Astrocyte (in vitro differentiated cells and primary cell): Measurements from ENCODE around the gene PCDHGA8.
"Not testable (repeated sequence)": the region's sequence is repeated elsewhere in the genome, so short reads cannot be mapped to it uniquely, and the experiment has no call there.

Experiments
- EZH2 ChIP-seq: IDR thresholded peaks from 2 replicates; pipeline ENCODE4 v1.6.1; 2012; ENCODE audit warnings: mild to moderate bottlenecking, low read length, inconsistent platforms; ENCODE audit not compliant: insufficient read depth
- TF ChIP-seq, protein P1 (sequence below): IDR thresholded peaks from 2 replicates; pipeline ENCODE4 v1.5.1; 2011; ENCODE audit warnings: low read depth, mild to moderate bottlenecking, inconsistent platforms, low read length, moderate library complexity; ENCODE audit not compliant: insufficient read depth

DNA sequence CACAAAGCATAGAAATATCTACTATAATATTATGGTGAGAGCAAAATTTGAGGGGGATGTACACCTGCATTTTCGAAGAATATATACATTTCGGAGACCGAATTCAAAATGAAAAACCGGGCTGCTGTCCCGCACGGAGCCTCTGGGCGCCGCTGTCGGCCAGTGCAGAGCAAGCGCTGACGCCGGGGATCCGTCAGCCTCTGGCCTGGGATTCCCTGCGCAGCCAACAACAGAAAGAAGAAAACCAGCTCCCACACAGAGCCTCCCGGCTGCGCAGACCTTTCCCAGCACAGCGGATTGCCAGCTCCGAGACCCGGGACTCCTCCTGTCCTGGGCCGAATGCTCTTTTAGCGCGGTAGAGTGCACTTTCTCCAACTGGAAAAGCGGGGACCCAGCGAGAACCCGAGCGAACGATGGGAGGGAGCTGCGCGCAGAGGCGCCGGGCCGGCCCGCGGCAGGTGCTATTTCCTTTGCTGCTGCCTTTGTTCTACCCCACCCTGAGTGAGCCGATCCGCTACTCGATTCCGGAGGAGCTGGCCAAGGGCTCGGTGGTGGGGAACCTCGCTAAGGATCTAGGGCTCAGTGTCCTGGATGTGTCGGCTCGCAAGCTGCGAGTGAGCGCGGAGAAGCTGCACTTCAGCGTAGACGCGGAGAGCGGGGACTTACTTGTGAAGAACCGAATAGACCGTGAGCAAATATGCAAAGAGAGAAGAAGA, 15.5 kb downstream of the PCDHGA8 start, which contains the start of gene PCDHGB6:
- not testable (repeated sequence) for TF ChIP-seq EZH2
- TF ChIP-seq, protein P1, sequence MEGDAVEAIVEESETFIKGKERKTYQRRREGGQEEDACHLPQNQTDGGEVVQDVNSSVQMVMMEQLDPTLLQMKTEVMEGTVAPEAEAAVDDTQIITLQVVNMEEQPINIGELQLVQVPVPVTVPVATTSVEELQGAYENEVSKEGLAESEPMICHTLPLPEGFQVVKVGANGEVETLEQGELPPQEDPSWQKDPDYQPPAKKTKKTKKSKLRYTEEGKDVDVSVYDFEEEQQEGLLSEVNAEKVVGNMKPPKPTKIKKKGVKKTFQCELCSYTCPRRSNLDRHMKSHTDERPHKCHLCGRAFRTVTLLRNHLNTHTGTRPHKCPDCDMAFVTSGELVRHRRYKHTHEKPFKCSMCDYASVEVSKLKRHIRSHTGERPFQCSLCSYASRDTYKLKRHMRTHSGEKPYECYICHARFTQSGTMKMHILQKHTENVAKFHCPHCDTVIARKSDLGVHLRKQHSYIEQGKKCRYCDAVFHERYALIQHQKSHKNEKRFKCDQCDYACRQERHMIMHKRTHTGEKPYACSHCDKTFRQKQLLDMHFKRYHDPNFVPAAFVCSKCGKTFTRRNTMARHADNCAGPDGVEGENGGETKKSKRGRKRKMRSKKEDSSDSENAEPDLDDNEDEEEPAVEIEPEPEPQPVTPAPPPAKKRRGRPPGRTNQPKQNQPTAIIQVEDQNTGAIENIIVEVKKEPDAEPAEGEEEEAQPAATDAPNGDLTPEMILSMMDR: peak; percentile 43
